IPS-20b (cell line): ENCODE measurements around the gene LIMS4.
"Not testable (repeated sequence)": the region's sequence is repeated elsewhere in the genome, so short reads cannot be mapped to it uniquely, and the experiment has no call there.

Source experiments
- H3K27ac ChIP-seq: one replicate; pipeline ENCODE4 v1.5.1; 2013; ENCODE audit warnings: low read length
- H3K27me3 ChIP-seq: 2 replicates; pipeline ENCODE4 v1.6.1; 2013; ENCODE audit warnings: mild to moderate bottlenecking, low read length, inconsistent platforms; ENCODE audit not compliant: insufficient read depth
- H3K36me3 ChIP-seq: 2 replicates; pipeline ENCODE4 v1.6.1; 2013; ENCODE audit warnings: low read depth, mild to moderate bottlenecking, inconsistent platforms, low read length, moderate library complexity; ENCODE audit not compliant: insufficient read depth
- H3K4me1 ChIP-seq: 2 replicates; pipeline ENCODE4 v1.6.1; 2013; ENCODE audit warnings: mild to moderate bottlenecking, control low read depth, inconsistent platforms, low read length, moderate library complexity; ENCODE audit not compliant: insufficient read depth
- H3K4me3 ChIP-seq: 2 replicates; pipeline ENCODE4 v1.5.1; 2013; ENCODE audit warnings: mild to moderate bottlenecking, low read length, inconsistent platforms
- H3K9ac ChIP-seq: 2 replicates; pipeline ENCODE4 v1.6.1; 2013; ENCODE audit warnings: low read depth, mild to moderate bottlenecking, inconsistent platforms, low read length, moderate library complexity
- H3K9me3 ChIP-seq: 2 replicates; pipeline ENCODE4 v1.6.1; 2013; ENCODE audit warnings: mild to moderate bottlenecking, low read depth, low read length, inconsistent platforms; ENCODE audit not compliant: insufficient read depth

The LIMS4 gene

GRCh38 chr2:110472171-110473058, at the start of gene LIMS4:
Gene LIMS4 (minus strand): TSS chr2:110472816. CDS start chr2:110472778, 38 bp downstream.
- H3K9me3 ChIP-seq, H3K36me3 ChIP-seq, H3K4me1 ChIP-seq, H3K27ac ChIP-seq, H3K27me3 ChIP-seq, H3K9ac ChIP-seq, H3K4me3 ChIP-seq: not testable (repeated sequence)

GRCh38 chr2:110499755-110500377, 27.2 kb upstream of the LIMS4 start:
- H3K27me3 ChIP-seq, H3K4me1 ChIP-seq, H3K9me3 ChIP-seq, H3K9ac ChIP-seq, H3K4me3 ChIP-seq, H3K36me3 ChIP-seq, H3K27ac ChIP-seq: not testable (repeated sequence)

GRCh38 chr2:110496027-110496426, 23.4 kb upstream of the LIMS4 start:
- not testable (repeated sequence) for H3K27me3 ChIP-seq, H3K4me1 ChIP-seq, H3K9me3 ChIP-seq, H3K36me3 ChIP-seq, H3K27ac ChIP-seq, H3K9ac ChIP-seq, H3K4me3 ChIP-seq

- H3K4me3 ChIP-seq, H3K9me3 ChIP-seq, H3K9ac ChIP-seq, H3K27ac ChIP-seq, H3K4me1 ChIP-seq, H3K36me3 ChIP-seq, H3K27me3 ChIP-seq: not testable (repeated sequence)
Observed at GRCh38 chr2:110494488-110494887, 21.9 kb upstream of the LIMS4 start.

- not testable (repeated sequence) for H3K4me3 ChIP-seq, H3K9me3 ChIP-seq, H3K27me3 ChIP-seq, H3K4me1 ChIP-seq, H3K36me3 ChIP-seq, H3K9ac ChIP-seq, H3K27ac ChIP-seq
Observed at GRCh38 chr2:110488991-110489390, 16.4 kb upstream of the LIMS4 start.

GRCh38 chr2:110482697-110483096, 10.1 kb upstream of the LIMS4 start:
- not testable (repeated sequence) for H3K9ac ChIP-seq, H3K4me3 ChIP-seq, H3K27ac ChIP-seq, H3K4me1 ChIP-seq, H3K27me3 ChIP-seq, H3K9me3 ChIP-seq, H3K36me3 ChIP-seq

GRCh38 chr2:110481200-110481599, 8.6 kb upstream of the LIMS4 start:
- not testable (repeated sequence) for H3K4me3 ChIP-seq, H3K27me3 ChIP-seq, H3K9me3 ChIP-seq, H3K27ac ChIP-seq, H3K36me3 ChIP-seq, H3K4me1 ChIP-seq, H3K9ac ChIP-seq

GRCh38 chr2:110480084-110480483, 7.5 kb upstream of the LIMS4 start:
- not testable (repeated sequence) for H3K9me3 ChIP-seq, H3K9ac ChIP-seq, H3K4me1 ChIP-seq, H3K36me3 ChIP-seq, H3K4me3 ChIP-seq, H3K27ac ChIP-seq, H3K27me3 ChIP-seq

GRCh38 chr2:110477370-110477769, 4.8 kb upstream of the LIMS4 start:
- H3K9ac ChIP-seq, H3K27me3 ChIP-seq, H3K36me3 ChIP-seq, H3K27ac ChIP-seq, H3K4me1 ChIP-seq, H3K9me3 ChIP-seq, H3K4me3 ChIP-seq: not testable (repeated sequence)

GRCh38 chr2:110476952-110477351, 4.3 kb upstream of the LIMS4 start:
- not testable (repeated sequence) for H3K9ac ChIP-seq, H3K4me1 ChIP-seq, H3K27ac ChIP-seq, H3K9me3 ChIP-seq, H3K27me3 ChIP-seq, H3K4me3 ChIP-seq, H3K36me3 ChIP-seq

- not testable (repeated sequence) for H3K9ac ChIP-seq, H3K27ac ChIP-seq, H3K4me3 ChIP-seq, H3K27me3 ChIP-seq, H3K36me3 ChIP-seq, H3K9me3 ChIP-seq, H3K4me1 ChIP-seq
Observed at GRCh38 chr2:110475627-110476359, 3.2 kb upstream of the LIMS4 start.

GRCh38 chr2:110474898-110475297, 2.3 kb upstream of the LIMS4 start:
- not testable (repeated sequence) for H3K4me1 ChIP-seq

More at GRCh38 chr2:110474898-110475297, 2.3 kb upstream of the LIMS4 start:
- H3K27me3 ChIP-seq, H3K36me3 ChIP-seq, H3K9me3 ChIP-seq, H3K27ac ChIP-seq, H3K4me3 ChIP-seq, H3K9ac ChIP-seq: not testable (repeated sequence)
